GM19455 (cell line): Measurements from ENCODE around the gene KPRP.

Experiments
- ATAC-seq: cut with Tn5 transposase; IDR thresholded peaks from one replicate; pipeline ENCODE4 v1.9.1; 2021; ENCODE audit not compliant: unreplicated experiment

KPRP gene, protein sequence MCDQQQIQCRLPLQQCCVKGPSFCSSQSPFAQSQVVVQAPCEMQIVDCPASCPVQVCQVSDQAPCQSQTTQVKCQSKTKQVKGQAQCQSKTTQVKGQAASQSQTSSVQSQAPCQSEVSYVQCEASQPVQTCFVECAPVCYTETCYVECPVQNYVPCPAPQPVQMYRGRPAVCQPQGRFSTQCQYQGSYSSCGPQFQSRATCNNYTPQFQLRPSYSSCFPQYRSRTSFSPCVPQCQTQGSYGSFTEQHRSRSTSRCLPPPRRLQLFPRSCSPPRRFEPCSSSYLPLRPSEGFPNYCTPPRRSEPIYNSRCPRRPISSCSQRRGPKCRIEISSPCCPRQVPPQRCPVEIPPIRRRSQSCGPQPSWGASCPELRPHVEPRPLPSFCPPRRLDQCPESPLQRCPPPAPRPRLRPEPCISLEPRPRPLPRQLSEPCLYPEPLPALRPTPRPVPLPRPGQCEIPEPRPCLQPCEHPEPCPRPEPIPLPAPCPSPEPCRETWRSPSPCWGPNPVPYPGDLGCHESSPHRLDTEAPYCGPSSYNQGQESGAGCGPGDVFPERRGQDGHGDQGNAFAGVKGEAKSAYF

GRCh38 chr1:152757747-152758146 is at the start of gene KPRP:
KPRP (plus strand) TSS chr1:152758025; CDS start chr1:152759589, 1,564 bp downstream.
- no peak for ATAC-seq

DNA sequence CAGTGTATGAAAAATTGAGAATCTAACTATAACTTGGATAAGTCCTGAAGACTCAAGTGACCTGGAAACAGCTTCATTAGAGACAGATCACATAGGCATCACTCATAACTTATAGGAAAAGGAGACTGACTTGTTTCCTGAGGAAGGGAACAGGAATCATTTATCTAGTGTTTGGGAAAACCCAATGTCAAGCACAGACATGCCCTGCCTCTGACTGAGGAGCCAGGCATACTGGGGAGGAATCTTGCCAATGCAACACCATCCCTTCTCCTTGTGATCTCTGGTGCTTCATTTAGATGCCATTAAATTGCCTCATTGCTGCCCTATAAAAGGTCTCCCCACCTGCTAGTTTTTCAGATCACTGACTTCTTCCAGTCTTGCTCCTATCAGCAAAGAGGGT is 39.6 kb upstream of the KPRP start:
- ATAC-seq, result no peak

DNA sequence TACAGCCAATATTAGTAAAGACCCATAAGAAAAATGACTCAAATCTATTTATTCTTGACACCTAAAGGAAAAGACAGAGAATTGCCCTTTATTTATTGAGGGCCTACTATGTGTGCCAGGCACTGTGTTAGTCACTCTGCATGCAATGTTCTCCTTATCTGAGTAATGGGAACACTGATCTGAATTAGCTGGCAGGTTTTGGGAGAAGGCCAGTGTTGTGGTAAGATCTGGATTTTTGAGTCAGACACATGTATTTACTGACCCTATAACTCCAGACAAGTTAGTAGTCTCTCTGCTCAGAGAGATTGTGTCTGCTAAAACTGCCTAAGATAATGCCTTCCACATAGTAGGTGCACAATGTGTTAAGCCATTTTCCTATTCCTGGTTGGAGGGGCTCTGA is 32.6 kb upstream of the KPRP start:
- no peak for ATAC-seq

GRCh38 chr1:152728986-152729385 is 28.8 kb upstream of the KPRP start:
- no peak for ATAC-seq

DNA sequence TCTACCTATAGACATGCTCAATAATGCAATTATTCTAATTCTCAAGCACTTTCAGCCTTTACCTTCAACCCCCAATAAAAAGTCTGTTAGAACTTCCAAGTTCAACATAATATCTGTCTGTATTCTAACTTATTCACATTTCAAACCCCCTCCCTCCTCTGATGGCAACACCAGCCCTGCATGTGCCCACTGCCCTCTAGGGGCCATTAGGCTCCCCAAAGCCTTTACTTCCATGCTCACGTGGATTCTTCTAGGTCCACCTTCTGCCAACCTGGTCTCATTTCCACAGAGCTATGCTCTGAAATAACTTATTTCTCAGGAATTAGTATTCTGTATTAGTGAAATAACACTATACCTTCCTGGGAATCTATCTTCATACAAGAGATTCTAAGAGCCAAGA is 22.2 kb upstream of the KPRP start:
- ATAC-seq, result no peak

DNA sequence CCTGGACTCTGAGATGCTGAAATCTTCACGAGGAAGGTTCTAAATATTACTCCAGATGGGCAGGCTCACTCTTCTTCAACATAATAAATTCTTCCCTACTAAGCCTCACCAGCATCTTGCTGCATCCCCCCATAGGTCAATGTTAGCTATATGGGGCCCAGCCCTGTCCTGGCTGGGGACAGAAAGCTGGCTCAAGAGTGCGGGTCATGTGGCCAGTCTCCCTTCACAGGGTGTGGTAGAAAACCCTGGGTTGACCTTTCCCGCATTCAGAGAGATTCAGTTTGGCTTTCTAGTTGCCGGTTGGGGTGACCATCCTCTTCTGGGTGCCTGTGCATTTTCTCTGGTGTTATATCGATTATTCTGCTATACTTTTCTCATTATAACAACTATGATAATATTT is 19.8 kb upstream of the KPRP start:
- no peak for ATAC-seq

DNA sequence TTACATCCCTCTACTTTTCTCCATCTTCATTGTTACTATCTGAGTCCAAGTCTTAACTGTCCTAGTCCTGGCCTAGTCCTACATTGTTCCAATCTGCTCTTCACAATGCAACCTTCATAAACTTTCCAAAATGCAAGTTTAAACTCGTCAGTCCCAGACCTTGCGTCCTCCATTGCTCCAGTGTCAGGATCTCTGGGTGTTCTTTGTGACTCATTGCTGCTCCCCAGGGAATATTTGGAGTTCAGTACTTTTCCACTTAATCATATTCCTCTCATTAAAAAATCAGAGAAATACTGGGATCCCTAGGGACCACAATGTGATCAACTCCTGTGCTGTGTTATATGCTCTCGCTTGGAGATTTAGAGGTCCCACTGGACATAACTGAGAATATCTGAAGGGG is 18.0 kb upstream of the KPRP start:
- ATAC-seq, result no peak

- ATAC-seq, result no peak
Measured at GRCh38 chr1:152741656-152742055, 16.2 kb upstream of the KPRP start.

DNA sequence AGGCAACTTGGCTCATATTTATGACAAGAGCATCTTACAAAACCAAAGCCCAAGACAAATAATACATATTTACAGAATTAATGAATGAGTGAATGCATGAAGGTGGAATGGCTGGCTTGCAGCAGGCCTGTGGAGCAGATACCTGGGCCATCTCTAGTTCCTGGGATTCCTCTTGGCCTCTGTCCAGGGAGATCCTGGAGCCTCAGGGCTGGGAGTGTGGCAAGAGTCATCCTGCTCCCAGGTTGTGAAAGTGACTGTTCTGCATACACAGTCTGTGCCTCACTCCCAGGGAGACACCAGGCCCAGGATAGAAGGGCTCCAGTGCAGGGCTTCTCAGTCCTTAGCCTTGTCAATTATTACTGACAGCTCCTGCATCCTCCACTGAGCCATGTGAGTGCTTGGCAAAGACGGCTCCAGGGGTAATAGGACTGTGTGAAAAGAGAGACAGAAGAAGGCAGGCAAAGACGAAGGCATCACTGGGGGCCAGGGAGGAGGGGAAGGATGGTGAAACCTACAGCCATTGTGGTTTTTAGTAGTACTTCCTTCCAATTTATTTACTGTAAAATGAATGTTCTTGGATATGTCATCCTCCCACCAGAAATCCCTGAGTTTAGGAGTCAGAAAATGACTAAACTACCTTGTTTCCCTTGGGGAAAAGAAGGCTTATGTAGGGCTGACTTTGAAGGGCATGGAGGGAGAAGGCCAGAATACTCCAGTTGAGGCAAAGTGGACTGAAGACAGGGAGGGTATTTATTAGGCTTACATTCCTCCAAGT is 14.3 kb upstream of the KPRP start:
- no peak for ATAC-seq

DNA sequence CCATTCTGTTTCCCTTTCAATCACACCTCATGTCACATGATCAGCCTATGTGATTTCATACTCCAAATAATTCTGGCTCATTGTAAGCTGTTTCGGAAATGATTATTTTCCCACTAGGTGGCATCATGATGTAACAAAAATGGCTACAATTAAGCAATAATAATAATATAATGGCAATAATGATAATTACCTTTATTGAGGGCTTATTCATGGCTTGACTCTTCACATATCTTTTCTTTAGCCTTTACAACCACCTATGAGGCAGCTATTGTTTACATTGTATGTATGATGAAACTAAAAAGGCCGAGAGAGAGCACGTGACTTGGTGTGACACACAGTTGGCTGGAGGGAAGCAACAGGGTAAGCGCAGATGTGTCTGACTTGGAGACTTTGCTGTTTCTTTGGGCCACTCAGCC is 12.5 kb upstream of the KPRP start:
- no peak for ATAC-seq

DNA sequence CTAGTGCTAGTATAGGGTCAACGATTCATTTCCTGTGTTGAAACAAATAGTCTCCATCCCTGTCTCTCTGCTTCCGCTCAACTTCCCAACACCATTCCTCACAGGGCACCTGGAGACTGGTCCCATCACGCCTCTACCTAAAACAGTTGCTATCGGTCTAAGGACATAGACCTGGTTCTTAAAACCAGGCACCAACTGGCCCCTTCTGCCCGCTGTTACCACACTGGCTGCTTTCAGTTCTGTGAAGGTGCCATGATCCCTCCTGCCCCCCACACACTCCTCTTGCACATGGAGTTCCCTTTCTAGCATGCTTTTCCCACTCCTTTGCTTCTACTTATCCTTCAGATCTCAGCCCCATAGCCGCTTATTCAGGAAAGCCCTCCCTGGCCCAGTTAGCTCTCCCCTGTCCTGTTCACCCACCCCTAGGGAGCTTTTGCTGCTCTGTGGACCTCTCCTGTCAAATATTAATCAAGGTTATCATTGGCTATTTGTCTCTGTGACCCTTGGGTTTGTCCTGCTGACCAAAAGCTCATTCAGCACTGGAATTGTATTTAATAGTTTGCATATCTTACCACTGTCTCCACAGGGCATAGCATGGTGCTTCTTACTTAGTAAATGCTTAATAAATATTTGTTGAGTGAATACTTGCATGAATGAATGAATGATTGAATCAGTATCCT is 11.9 kb upstream of the KPRP start:
- no peak for ATAC-seq

DNA sequence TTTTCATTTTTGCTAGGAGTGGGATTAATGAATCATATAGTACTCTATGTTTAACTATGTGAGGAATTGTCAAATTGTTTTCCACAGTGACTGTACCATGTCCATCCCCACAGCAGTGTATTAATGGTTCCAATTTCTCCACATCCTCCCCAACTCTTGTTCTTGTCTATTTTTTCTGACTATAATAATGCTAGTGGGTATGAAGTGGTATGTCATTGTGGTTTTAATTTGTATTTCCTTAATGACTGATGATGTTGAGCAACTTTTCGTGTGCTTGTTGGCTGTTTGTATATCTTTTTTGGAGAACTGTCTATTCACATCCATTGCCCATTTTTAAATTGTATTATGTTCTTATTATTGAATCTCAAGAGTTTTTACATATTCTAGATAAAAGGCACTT is 10.0 kb upstream of the KPRP start:
- no peak for ATAC-seq

DNA sequence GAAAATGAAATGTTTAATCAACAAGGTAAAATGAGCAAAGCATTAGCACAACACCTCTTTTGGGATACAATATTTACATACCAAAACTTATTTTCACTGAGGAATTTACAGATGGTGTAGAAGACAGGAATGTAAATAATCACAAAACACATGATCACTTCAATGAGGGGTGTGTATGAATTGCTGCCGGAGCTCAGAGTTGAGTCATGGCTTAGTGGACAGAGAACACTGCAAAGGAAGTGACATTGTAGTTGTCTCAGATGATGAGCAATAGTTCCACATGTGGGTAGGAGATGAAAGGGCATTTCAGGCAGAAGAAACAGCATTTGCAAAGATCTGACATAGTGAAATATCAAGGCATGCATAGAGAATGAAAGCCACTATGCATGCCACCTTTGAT is 5.6 kb upstream of the KPRP start:
- no peak for ATAC-seq

GRCh38 chr1:152753586-152753985 is 4.2 kb upstream of the KPRP start:
- no peak for ATAC-seq

DNA sequence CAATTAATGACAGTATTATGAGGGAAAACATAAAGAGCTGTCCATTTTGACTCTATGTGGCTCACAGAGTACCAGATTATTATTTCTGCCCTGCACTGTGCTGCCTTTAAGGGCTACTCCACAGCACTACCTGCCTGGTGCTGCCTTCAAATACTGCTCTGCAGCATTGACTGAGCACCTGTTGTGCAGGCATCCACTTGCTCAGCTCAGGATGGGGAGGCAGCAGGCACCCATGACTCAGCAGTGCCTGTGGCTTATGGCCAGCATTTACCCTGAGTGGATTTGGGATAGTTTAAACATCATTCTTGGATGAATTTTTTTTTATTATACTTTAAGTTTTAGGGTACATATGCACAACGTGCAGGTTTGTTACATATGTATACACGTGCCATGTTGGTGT is 953 bp upstream of the KPRP start:
- ATAC-seq, result no peak

DNA sequence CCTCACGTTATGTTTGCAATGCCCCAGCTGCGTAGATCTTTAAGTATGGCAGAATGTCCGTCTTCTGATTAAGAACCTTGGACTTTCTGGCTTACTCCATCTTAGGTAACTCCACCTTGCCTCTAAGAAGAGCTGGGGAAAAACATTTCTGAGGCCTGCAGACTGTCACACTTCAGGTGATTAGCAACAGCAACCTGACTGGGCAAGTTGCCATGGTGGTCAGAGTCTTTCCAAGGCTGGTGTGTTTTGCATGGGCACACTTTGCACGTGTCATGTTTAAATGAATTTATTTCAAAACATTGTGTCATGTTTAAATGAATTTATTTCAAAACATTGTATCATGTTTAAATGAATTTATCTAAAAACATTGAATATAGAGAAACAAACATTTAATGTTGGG is 811 bp downstream of the KPRP start:
- ATAC-seq, result no peak

DNA sequence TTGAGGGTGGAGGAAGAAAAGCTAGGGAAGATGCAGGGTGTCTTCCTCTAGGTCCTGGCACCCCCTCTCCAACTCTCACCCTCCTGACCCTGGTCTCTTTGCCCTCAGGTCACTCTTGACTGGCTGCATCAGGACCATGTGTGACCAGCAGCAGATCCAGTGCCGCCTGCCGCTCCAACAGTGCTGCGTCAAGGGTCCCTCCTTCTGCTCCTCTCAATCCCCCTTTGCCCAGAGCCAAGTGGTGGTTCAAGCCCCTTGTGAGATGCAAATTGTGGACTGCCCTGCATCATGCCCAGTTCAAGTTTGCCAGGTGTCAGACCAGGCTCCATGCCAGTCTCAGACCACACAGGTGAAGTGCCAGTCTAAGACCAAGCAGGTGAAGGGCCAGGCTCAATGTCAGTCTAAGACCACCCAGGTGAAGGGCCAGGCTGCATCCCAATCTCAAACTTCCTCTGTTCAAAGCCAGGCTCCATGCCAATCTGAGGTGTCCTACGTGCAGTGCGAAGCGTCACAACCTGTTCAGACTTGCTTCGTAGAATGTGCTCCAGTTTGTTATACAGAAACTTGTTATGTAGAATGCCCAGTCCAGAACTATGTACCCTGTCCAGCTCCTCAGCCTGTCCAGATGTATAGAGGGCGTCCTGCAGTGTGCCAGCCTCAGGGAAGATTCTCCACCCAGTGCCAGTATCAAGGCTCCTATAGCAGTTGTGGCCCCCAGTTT is 1.8 kb downstream of the KPRP start:
- ATAC-seq, result no peak

DNA sequence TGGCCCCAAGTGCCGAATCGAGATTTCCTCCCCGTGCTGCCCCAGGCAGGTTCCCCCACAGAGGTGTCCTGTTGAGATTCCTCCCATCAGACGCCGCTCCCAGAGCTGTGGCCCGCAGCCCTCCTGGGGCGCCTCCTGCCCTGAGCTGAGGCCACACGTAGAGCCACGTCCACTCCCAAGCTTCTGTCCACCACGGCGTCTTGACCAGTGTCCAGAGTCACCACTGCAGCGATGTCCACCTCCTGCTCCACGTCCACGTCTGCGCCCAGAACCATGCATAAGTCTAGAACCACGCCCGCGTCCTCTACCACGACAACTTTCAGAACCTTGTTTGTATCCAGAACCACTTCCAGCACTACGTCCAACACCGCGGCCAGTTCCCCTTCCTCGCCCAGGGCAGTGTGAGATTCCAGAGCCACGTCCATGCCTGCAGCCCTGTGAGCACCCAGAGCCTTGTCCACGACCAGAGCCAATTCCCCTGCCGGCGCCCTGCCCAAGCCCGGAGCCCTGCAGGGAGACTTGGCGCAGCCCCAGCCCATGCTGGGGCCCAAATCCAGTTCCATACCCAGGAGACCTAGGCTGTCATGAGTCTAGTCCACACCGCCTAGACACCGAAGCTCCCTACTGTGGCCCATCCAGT is 2.8 kb downstream of the KPRP start:
- ATAC-seq, result no peak

- ATAC-seq, result no peak
Measured at GRCh38 chr1:152761609-152762213, 3.9 kb downstream of the KPRP start.
